Vagina (tissue), 2 donors: ENCODE measurements around the gene TMEM87B. TPM values are rescaled to one million over a fixed set of nuclear protein-coding genes. Genes with fewer than 3 reads are reported as not detected.

ENCODE experiments used
- DNase-seq, 2 donors: peaks; one replicate each; pipeline ENCODE4 v3.0.0-alpha.2; 2017; ENCODE audit errors: extremely low spot score in 2 of 2
- H3K27ac ChIP-seq: fragments of 200-600 bp; sonication (generic); one replicate; pipeline ENCODE4 v1.5.1; 2019
- H3K27me3 ChIP-seq: fragments of 200-600 bp; sonication (generic); one replicate; pipeline ENCODE4 v1.5.1; 2019
- H3K36me3 ChIP-seq, 2 donors: fragments of 200-600 bp; sonication (generic); one replicate each; pipeline ENCODE4 v1.5.1; 2017 to 2019
- H3K4me1 ChIP-seq: fragments of 200-600 bp; sonication (generic); one replicate; pipeline ENCODE4 v1.5.1; 2019
- H3K4me3 ChIP-seq, 2 donors: fragments of 200-600 bp; sonication (generic); 1 replicate in 1 of 2; 2 replicates in 1 of 2; pipeline ENCODE4 v1.5.1; 2016 to 2019
- H3K9me3 ChIP-seq: fragments of 200-600 bp; sonication (generic); one replicate; pipeline ENCODE4 v1.5.1; 2019
- POLR2A ChIP-seq, 2 donors: fragments of 450-650 bp; IDR thresholded peaks; one replicate each; pipeline ENCODE4 v1.6.1; 2017; ENCODE audit warnings: antibody characterized with exemption in 2 of 2, mild to moderate bottlenecking in 2 of 2, moderate library complexity in 2 of 2
- POLR2AphosphoS5 ChIP-seq, 2 donors: sonication (generic); formaldehyde crosslinking; IDR thresholded peaks; one replicate each; pipeline ENCODE4 v1.9.0; 2017; ENCODE audit warnings: antibody characterized with exemption in 2 of 2, mild to moderate bottlenecking in 2 of 2, low read depth in 1 of 2; ENCODE audit not compliant: insufficient read depth in 1 of 2
- intact Hi-C: fragments of 100-400 bp; cut with DNase I; formaldehyde crosslinking; loops from one replicate; pipeline ENCODE4 v1.15.1; 2023
- total RNA-seq: library from RNA; depleted of rRNA; stranded (reverse); fragments of >200 nt; gene quantifications from one replicate; pipeline ENCODE4 v1.2.3, GENCODE V29; 2016
- TF ChIP-seq, protein P1 (sequence below), 3 experiments: fragments of 450-650 bp in 2 of 3; fragments of 200-600 bp in 1 of 3; sonication (generic) in 1 of 3; IDR thresholded peaks; one replicate each; pipeline ENCODE4 v1.5.1; 2017 to 2019; ENCODE audit warnings: antibody characterized with exemption in 3 of 3, mild to moderate bottlenecking in 2 of 3, moderate library complexity in 2 of 3

TMEM87B gene
- total RNA-seq, 1 donor from 2014 or later: 18.9 TPM

DNA sequence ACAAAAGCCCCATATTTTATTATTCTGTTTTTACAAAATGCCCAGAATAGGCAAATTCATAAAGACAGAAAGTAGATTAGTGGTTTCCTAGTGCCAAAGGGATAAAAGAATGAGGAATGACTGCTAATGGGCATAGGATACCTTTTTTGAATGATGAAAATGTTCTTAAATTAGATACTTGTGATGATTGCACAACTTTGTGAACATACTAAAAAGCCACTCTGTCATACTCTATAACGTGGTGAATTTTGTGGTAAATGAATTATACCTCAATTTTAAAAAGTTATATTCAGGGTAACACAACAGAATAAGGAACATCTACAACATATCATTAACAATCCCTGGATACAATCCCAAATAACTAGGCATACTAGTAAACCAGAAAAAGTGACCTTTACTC is 74.0 kb downstream of the TMEM87B start:
- intact Hi-C loops: loop anchor here (10.0 kb wide), 1 partner anchor 126 kb away; the partner anchor contains the start of gene ZC3H8
- H3K4me1 ChIP-seq: no peaks in the 10 kb centered on the region
- DNase-seq: no peak
- H3K9me3 ChIP-seq: no peaks in the 10 kb centered on the region
- H3K27ac ChIP-seq: no peak overlapping the region
- TF ChIP-seq POLR2A (IDR thresholded peaks at IDR 0.05): no peak
- TF ChIP-seq POLR2AphosphoS5 (IDR thresholded peaks at IDR 0.05; ENCODE audit: insufficient read depth in 1 of 2, low read depth in 1 of 2): no peak
- TF ChIP-seq, protein P1, sequence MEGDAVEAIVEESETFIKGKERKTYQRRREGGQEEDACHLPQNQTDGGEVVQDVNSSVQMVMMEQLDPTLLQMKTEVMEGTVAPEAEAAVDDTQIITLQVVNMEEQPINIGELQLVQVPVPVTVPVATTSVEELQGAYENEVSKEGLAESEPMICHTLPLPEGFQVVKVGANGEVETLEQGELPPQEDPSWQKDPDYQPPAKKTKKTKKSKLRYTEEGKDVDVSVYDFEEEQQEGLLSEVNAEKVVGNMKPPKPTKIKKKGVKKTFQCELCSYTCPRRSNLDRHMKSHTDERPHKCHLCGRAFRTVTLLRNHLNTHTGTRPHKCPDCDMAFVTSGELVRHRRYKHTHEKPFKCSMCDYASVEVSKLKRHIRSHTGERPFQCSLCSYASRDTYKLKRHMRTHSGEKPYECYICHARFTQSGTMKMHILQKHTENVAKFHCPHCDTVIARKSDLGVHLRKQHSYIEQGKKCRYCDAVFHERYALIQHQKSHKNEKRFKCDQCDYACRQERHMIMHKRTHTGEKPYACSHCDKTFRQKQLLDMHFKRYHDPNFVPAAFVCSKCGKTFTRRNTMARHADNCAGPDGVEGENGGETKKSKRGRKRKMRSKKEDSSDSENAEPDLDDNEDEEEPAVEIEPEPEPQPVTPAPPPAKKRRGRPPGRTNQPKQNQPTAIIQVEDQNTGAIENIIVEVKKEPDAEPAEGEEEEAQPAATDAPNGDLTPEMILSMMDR (IDR thresholded peaks at IDR 0.05): no peak
- no peaks in the 10 kb centered on the region for H3K27me3 ChIP-seq
- no peak overlapping the region for H3K4me3 ChIP-seq
- H3K36me3 ChIP-seq: no peaks in the 10 kb centered on the region

DNA sequence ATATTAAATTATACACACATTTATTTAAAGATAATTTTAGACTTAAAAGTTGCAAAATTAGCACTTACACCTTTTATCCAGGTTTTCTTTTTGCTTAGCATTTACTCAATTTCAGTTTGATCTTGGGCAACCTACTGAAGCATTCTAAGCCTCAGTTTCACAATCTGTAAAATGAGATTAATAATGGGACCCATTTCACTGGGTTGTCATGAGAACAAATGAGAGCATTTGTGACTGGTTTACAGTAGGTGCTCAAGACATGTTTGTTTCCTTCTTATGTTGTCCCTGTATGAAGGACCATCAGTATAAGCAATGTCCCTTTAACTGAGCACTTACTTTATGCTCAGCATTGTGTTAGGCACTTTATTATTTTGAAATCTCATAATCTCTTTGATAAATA is 78.3 kb downstream of the TMEM87B start:
- Histone ChIP-seq H3K27ac (no peak overlapping the region), H3K4me1 (no peaks in the 10 kb centered on the region), H3K4me3 (no peak overlapping the region), H3K27me3 (no peaks in the 10 kb centered on the region), H3K9me3 (no peaks in the 10 kb centered on the region), H3K36me3 (no peaks in the 10 kb centered on the region)
- no peak for DNase-seq
- intact Hi-C loops: no loop called here
- TF ChIP-seq, protein P1 (IDR thresholded peaks at IDR 0.05): no peak
- TF ChIP-seq POLR2A (IDR thresholded peaks at IDR 0.05): no peak
- no peak for TF ChIP-seq POLR2AphosphoS5 (IDR thresholded peaks at IDR 0.05; ENCODE audit: insufficient read depth in 1 of 2, low read depth in 1 of 2)

DNA sequence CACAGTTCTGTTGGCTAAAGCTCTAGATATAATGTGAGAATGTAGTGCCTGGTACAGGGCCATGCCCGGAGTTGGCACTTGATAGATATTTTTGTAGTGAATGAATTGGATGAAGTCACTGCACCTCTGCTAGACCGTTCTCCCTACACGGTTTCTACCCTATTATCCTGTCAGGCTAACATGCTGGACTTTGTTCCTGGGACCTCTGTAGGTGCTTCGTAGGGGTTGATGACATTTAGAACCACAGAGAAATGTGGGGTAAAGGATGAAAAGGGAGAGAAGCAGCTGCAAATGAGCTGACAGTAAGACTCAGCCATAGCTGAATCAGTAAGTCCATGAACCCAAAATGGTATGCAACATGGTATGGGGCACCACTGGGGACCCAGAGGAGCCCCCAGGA is 79.1 kb downstream of the TMEM87B start:
- H3K4me3 ChIP-seq: no peak overlapping the region
- DNase-seq: no peak
- H3K4me1 ChIP-seq: no peaks in the 10 kb centered on the region
- H3K9me3 ChIP-seq: no peaks in the 10 kb centered on the region
- no peak overlapping the region for H3K27ac ChIP-seq
- H3K27me3 ChIP-seq: no peaks in the 10 kb centered on the region
- TF ChIP-seq POLR2A (IDR thresholded peaks at IDR 0.05): no peak
- no peak for TF ChIP-seq POLR2AphosphoS5 (IDR thresholded peaks at IDR 0.05; ENCODE audit: insufficient read depth in 1 of 2, low read depth in 1 of 2)
- TF ChIP-seq, protein P1 (IDR thresholded peaks at IDR 0.05): no peak
- intact Hi-C loops: no loop called here
- no peaks in the 10 kb centered on the region for H3K36me3 ChIP-seq

DNA sequence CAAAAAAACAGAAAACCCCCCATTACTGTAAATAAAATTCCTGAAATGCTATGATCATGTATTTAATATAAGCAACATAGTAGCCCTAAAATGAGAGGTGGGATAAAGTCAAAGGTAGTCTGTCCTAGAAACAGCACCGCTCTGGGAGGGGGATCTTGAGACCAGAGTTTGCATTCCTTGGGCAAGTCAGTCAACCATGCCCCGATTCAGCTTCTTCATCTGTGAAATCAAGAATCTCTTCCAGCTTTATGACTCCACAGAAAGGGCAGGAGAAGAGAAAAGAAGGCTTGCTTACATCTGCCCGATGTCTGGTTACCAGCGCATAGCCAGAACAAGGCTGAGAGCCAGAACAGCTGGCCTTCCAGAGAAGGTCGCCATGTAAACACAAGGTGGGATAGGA is 81.0 kb downstream of the TMEM87B start:
- TF ChIP-seq POLR2A (IDR thresholded peaks at IDR 0.05): no peak
- TF ChIP-seq, protein P1 (IDR thresholded peaks at IDR 0.05): no peak
- no peak for TF ChIP-seq POLR2AphosphoS5 (IDR thresholded peaks at IDR 0.05; ENCODE audit: insufficient read depth in 1 of 2, low read depth in 1 of 2)
- DNase-seq: no peak
- Histone ChIP-seq H3K4me1 (no peaks in the 10 kb centered on the region), H3K36me3 (no peaks in the 10 kb centered on the region), H3K4me3 (no peak overlapping the region), H3K27ac (no peak overlapping the region), H3K9me3 (no peaks in the 10 kb centered on the region), H3K27me3 (no peaks in the 10 kb centered on the region)
- intact Hi-C loops: no loop called here

DNA sequence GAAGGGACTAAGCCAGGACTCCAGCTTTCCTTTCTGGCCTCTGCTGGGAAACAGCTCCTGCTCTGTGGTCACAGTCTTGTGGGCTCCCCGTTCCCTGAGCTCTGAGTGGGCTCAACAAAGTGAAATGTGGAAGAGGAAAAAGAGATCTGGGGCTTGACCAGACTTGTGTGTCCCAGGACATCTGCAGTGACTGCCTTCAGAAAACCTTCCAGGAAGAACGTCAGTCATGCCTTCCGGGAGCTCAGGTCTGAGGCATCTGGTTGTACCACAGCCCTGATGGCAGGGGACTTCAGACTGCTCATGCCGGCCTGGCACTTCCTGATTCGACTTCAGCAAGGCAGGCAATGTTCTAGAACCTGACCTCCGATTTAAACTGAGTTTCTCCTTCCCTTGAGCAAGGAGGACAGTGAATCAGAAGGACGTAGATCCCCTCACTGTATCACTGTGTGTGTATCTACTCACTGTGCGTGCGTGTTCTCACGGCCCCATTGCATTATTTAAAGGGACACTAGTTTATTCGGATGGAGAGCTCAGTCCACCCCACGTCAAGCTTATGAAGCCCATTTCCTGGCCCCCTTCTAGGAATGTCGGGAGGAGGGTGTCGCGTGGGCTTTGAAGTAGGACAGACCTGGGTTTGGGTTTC is 82.6 kb downstream of the TMEM87B start:
- Histone ChIP-seq H3K27me3 (no peaks in the 10 kb centered on the region), H3K36me3 (no peaks in the 10 kb centered on the region), H3K4me3 (peak overlapping the region; percentile 50 to 69), H3K9me3 (no peaks in the 10 kb centered on the region), H3K27ac (peak overlapping the region; percentile 32), H3K4me1 (no peaks in the 10 kb centered on the region)
- intact Hi-C loops: no loop called here
- TF ChIP-seq POLR2AphosphoS5 (IDR thresholded peaks at IDR 0.05; ENCODE audit: insufficient read depth in 1 of 2, low read depth in 1 of 2): no peak
- no peak for TF ChIP-seq POLR2A (IDR thresholded peaks at IDR 0.05)
- TF ChIP-seq, protein P1 (IDR thresholded peaks at IDR 0.05): no peak
- no peak for DNase-seq
